ENCODE measurements around the gene FAM171A1.
A peak's percentile ranks its signal among the peaks of the same experiment; 100 is the strongest.
"Not testable (repeated sequence)": the region's sequence is repeated elsewhere in the genome, so short reads cannot be mapped to it uniquely, and the experiment has no call there.

Gene FAM171A1

DNA sequence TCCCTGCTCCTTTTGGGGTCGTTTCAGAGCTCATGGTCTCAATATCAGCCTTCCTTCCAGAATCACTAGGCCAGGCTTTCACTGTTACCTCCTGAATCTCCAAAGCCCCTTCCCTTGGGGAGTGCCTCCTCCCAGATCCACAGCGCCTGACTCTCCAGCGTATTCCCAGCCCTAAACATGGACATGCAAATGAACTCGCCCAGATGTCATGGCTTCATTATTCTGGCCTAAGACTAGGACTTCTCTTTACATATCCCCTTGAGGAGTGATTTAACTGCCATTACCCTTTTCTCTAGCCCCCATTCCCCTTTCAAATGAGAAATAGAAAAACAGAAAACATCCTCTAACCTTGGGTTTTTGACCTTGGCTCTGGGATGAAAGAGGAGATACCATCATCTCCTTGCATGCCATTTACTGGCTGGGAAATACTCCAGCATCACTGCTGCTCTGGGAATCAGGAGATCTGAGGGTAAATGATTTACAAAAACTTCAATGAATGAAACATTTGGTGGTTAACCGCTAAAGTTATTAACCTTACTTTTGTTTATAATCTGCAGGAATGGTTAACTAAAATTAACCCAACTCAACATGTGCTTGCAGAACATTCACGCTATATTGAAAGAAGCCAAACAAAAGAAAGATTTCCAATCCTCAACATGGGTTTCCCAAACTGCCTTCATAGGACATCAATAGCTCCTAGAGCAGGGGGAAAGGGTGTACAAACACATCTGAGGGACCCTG is 37.0 kb downstream of the FAM171A1 start:
- Histone ChIP-seq H3K4me2 (no peak overlapping the region), H3K27ac (no peak overlapping the region), H3K36me3 (peaks cover 0 to 5% (median 0%) of the 10 kb centered on the region in 11 experiments; a peak in 3 of 22 replicates), H3K9me3 (replicated peaks in 1 of 11) (no peaks in the 10 kb centered on the region; a peak in 1 of 22 replicates), H3K4me3 (no peak overlapping the region), H4K20me1 (peaks cover 0 to 15% (median 0%) of the 10 kb centered on the region in 11 experiments; a peak in 3 of 22 replicates), H3K9ac (no peak overlapping the region), H3K27me3 (no peaks in the 10 kb centered on the region), H3K4me1 (peaks cover 5 to 13% (median 9%) of the 10 kb centered on the region in 10 experiments; a peak in 14 of 20 replicates)
- TF ChIP-seq Cebpa-rat (IDR thresholded peaks at IDR 0.05), result no peak

DNA sequence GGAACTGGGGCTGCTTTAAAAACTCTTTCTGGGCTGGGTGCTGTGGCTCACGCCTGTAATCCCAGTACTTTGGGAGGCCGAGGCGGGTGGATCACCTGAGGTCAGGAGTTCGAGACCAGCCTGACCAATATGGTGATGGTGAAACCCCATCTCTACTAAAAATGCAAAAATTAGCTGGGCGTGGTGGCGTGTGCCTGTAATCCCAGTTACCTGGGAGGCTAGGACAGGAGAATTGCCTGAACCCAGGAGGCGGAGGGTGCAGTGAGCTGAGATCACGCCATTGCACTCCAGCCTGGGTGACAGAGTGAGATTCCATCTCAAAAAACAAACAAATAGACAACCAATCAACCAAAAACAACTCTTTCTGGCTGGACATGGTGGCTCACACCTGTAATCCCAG is 37.9 kb downstream of the FAM171A1 start:
- H3K9me3 ChIP-seq (replicated peaks in 1 of 11); H3K4me2 ChIP-seq; H3K27me3 ChIP-seq; H3K9ac ChIP-seq; H3K4me3 ChIP-seq; H3K27ac ChIP-seq: not testable (repeated sequence)
- Histone ChIP-seq H3K36me3 (peaks cover 0 to 11% (median 0%) of the 10 kb centered on the region in 11 experiments; a peak in 3 of 22 replicates), H3K4me1 (peaks cover 5 to 13% (median 9%) of the 10 kb centered on the region in 10 experiments; a peak in 14 of 20 replicates), H4K20me1 (peaks cover 0 to 19% (median 0%) of the 10 kb centered on the region in 11 experiments; a peak in 4 of 22 replicates)

DNA sequence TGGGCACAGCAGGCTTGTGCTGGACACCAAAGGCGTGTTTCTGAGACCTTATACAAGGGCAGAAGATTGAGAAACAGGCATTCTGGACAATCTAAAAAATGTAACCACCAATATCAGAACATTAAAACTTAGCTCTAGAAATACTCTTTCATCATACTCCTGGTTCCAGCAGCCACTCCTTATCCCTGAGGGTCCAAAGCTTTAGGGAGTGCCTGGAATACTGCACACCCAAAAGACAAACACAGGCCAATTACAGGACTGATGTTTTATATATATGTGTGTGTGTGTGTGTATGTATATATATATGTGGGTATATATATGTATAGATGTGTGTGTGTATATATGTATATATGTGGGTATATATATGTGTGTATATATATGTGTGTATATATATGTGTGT is 39.6 kb downstream of the FAM171A1 start:
- Histone ChIP-seq H3K4me3 (no peak overlapping the region), H3K36me3 (peaks cover 0 to 11% (median 0%) of the 10 kb centered on the region in 11 experiments; a peak in 4 of 22 replicates), H3K4me1 (peaks cover 7 to 21% (median 17%) of the 10 kb centered on the region in 10 experiments), H4K20me1 (peaks cover 0 to 19% (median 0%) of the 10 kb centered on the region in 11 experiments; a peak in 4 of 22 replicates), H3K27me3 (no peaks in the 10 kb centered on the region), H3K4me2 (no peak overlapping the region), H3K9ac (no peak overlapping the region), H3K9me3 (replicated peaks in 1 of 11) (peaks cover 0 to 7% (median 2%) of the 10 kb centered on the region in 11 experiments; a peak in 7 of 22 replicates), H3K27ac (no peak overlapping the region)
- no peak for TF ChIP-seq Cebpa-rat (IDR thresholded peaks at IDR 0.05)

DNA sequence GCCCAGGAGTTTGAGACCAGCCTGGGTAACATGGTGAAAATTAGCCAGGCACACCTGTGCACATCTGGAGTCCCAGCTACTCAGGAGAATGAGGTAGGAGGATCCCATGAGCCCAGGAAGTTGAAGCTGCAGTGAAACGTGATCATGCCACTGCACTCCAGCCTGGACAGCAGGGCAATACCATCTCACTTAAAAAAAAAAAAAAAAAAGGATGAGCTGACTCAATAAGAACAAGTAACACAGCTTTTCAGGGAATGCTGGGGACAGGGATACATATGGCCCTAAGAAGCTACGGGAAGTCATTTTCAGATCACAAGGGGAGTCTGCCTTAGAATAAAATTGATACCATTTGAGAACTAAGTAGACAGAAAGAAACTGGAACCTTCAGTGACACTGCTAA is 41.7 kb downstream of the FAM171A1 start:
- Histone ChIP-seq H3K4me3 (no peak overlapping the region), H3K27ac (no peak overlapping the region), H4K20me1 (peaks cover 0 to 29% (median 0%) of the 10 kb centered on the region in 11 experiments; a peak in 3 of 22 replicates), H3K9ac (no peak overlapping the region), H3K4me1 (peaks cover 8 to 32% (median 26%) of the 10 kb centered on the region in 10 experiments), H3K9me3 (replicated peaks in 1 of 11) (peaks cover 0 to 17% (median 6%) of the 10 kb centered on the region in 11 experiments; a peak in 10 of 22 replicates), H3K36me3 (peaks cover 0 to 11% (median 0%) of the 10 kb centered on the region in 11 experiments; a peak in 4 of 22 replicates), H3K27me3 (no peaks in the 10 kb centered on the region), H3K4me2 (no peak overlapping the region)
- TF ChIP-seq Cebpa-rat (IDR thresholded peaks at IDR 0.05), result no peak

DNA sequence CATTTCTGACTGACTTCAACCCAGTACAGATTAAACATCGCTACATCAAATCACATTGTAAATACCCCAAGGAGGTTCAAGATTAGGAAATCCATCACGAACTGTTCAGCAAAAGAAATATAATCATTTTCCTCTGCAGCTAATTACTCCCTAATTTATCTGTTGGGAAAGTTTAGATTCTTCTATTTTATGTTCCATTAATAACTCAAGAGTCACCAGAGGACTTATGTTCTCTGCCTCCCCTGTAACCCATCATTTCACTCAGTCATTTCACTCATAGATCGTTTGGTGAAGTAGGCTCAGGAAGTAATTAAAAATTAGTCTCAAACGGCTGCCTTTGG is 45.2 kb downstream of the FAM171A1 start:
- Histone ChIP-seq H3K27ac (peak overlapping the region in 1 of 11 experiments; percentile 11; a peak in 1 of 22 replicates), H3K27me3 (no peaks in the 10 kb centered on the region), H3K4me3 (no peak overlapping the region), H3K9me3 (replicated peaks in 1 of 11) (peaks cover 0 to 17% (median 6%) of the 10 kb centered on the region in 11 experiments; a peak in 10 of 22 replicates), H3K4me2 (peak overlapping the region in 8 of 11 experiments; percentile 10 to 65 (median 30); a peak in 14 of 22 replicates), H3K9ac (no peak overlapping the region), H3K36me3 (peaks cover 0 to 8% (median 0%) of the 10 kb centered on the region in 11 experiments; a peak in 4 of 22 replicates), H4K20me1 (peaks cover 0 to 38% (median 0%) of the 10 kb centered on the region in 11 experiments; a peak in 4 of 22 replicates), H3K4me1 (peaks cover 11 to 42% (median 31%) of the 10 kb centered on the region in 10 experiments)
- TF ChIP-seq Cebpa-rat (IDR thresholded peaks at IDR 0.05), result no peak

DNA sequence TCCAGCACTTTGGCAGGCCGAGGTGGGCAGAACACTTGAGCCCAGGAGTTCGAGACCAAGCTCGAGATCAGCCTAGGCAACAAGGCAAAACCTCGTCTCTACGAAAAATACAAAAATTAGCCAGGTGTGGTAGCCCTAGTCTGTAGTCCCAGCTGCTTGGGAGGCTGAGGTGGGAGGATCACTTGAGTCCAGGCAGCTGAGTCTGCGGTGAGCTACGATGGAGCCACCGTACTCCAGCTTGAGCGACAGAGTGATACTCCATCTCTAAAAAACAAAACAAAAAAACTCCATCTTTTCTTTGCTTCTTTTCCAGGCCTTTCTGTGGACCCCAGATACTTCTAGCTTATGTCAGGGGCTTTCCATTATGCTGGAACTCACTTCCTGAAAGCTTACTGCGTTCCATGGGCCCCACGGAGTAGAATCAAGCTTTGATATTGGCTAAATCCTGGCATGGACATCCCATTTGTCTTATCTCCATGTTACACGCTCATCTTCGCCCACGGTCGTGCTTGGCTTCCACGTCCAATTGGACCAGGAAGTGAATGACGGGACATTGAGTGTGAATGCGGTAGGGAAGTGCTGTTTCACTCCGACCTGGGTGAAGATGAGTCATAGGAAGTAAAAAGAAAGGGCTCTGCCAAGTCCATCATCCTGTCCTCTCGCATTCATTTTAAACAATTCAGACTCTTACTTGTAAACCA is 45.7 kb downstream of the FAM171A1 start:
- TF ChIP-seq Cebpa-rat (IDR thresholded peaks at IDR 0.05), result no peak
- Histone ChIP-seq H3K27ac (no peak overlapping the region), H3K4me1 (peaks cover 11 to 42% (median 31%) of the 10 kb centered on the region in 10 experiments), H3K9me3 (replicated peaks in 1 of 11) (peaks cover 0 to 18% (median 7%) of the 10 kb centered on the region in 11 experiments; a peak in 13 of 22 replicates), H3K27me3 (no peaks in the 10 kb centered on the region), H3K9ac (no peak overlapping the region), H3K4me2 (peak overlapping the region in 10 of 11 experiments; percentile 3 to 65 (median 28); a peak in 15 of 22 replicates), H3K36me3 (peaks cover 0 to 8% (median 0%) of the 10 kb centered on the region in 11 experiments; a peak in 5 of 22 replicates), H3K4me3 (no peak overlapping the region), H4K20me1 (peaks cover 0 to 38% (median 0%) of the 10 kb centered on the region in 11 experiments; a peak in 4 of 22 replicates)

GRCh38 chr10:15324611-15325010 is 46.5 kb downstream of the FAM171A1 start:
- H3K4me3 ChIP-seq, result no peak overlapping the region
- H3K9ac ChIP-seq, result no peak overlapping the region
- no peak for TF ChIP-seq Cebpa-rat (IDR thresholded peaks at IDR 0.05)
- no peaks in the 10 kb centered on the region for H3K27me3 ChIP-seq
- no peak overlapping the region for H3K27ac ChIP-seq
- H3K4me1 ChIP-seq, result peaks cover 11 to 42% (median 31%) of the 10 kb centered on the region in 10 experiments
- peaks cover 0 to 32% (median 0%) of the 10 kb centered on the region in 11 experiments; a peak in 4 of 22 replicates for H4K20me1 ChIP-seq
- peaks cover 0 to 8% (median 3%) of the 10 kb centered on the region in 11 experiments; a peak in 5 of 22 replicates for H3K36me3 ChIP-seq
- peak overlapping the region in 9 of 11 experiments; percentile 3 to 65 (median 26); a peak in 8 of 22 replicates for H3K4me2 ChIP-seq
- H3K9me3 ChIP-seq (replicated peaks in 1 of 11), result peaks cover 5 to 24% (median 10%) of the 10 kb centered on the region in 11 experiments; a peak in 15 of 22 replicates

- TF ChIP-seq Cebpa-rat (IDR thresholded peaks at IDR 0.05), result no peak
These were observed 47.0 kb downstream of the FAM171A1 start for GRCh38 chr10:15324113-15324512.

More at GRCh38 chr10:15324113-15324512, 47.0 kb downstream of the FAM171A1 start:
- Histone ChIP-seq H3K9ac (no peak overlapping the region), H3K27ac (no peak overlapping the region), H3K9me3 (replicated peaks in 1 of 11) (peaks cover 5 to 24% (median 10%) of the 10 kb centered on the region in 11 experiments; a peak in 15 of 22 replicates), H3K27me3 (no peaks in the 10 kb centered on the region), H3K4me3 (no peak overlapping the region), H4K20me1 (peaks cover 0 to 30% (median 0%) of the 10 kb centered on the region in 11 experiments; a peak in 3 of 22 replicates), H3K36me3 (peaks cover 0 to 8% (median 3%) of the 10 kb centered on the region in 11 experiments; a peak in 6 of 22 replicates), H3K4me1 (peaks cover 11 to 42% (median 31%) of the 10 kb centered on the region in 10 experiments), H3K4me2 (peak overlapping the region in 6 of 11 experiments; percentile 2 to 65 (median 29); a peak in 3 of 22 replicates)

All from BLaER1 treated with 17β-estradiol and CSF1 and Interleukin-3, amounts not matched to agents 10 nM and 100 nM (cell line).